GM21786 (cell line): ENCODE data around the gene CMPK2.
"Not testable (repeated sequence)": the region's sequence is repeated elsewhere in the genome, so short reads cannot be mapped to it uniquely, and the experiment has no call there.

Experiments used
- ATAC-seq: cut with Tn5 transposase; IDR thresholded peaks from one replicate; pipeline ENCODE4 v1.9.1; 2021; ENCODE audit not compliant: unreplicated experiment

CMPK2 gene

DNA sequence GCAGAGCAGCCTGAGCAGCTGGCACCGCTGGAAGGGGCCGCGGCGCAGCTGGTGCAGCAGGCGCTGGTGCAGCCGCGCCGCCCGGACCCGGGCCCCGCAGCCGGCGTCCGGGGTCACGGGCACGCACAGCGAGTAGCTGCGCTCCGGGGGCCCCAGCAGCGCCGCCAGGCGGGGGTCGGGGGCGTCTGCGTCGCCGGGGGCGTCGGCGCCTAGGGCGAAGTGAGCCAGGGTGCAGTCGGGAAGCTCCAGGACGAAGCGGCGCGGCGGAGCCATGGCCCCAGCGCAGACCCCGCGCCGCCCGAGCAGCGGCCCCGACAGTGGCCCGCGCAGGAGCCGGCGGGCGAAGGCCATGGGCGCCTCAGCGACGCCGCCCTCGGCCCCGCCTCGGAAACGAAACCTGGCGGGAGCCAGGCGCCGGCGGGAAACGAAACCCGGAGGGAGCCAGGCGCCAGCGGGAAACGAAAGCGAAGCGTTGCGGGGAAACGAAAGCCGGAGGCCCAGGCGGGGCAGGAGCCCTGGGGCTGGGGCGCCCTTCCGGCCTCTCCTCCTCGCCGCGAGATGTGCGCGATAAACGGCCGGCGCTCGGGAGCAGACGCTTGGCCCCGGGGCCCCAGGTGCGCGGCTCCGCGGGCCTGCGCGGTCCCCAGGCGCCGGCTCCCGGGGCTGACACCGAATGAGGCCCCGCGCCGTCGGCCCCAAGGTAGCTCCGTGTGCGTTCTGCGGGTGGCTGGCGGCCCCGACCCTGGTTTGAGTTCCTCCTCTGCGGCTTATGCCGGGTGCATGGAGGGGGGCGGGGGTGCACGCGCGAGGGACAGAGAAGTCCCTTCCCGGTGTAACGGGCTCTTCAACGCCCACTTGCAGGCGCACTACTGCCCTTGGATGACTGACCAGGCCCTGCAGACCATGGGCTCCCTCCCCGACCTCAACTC is at the start of gene CMPK2:
Gene CMPK2, minus strand, starts transcription at position 562 of the 929 bp plus-strand sequence. Its CDS starts 211 bp downstream, at position 351.
- ATAC-seq, result peak; percentile 72

DNA sequence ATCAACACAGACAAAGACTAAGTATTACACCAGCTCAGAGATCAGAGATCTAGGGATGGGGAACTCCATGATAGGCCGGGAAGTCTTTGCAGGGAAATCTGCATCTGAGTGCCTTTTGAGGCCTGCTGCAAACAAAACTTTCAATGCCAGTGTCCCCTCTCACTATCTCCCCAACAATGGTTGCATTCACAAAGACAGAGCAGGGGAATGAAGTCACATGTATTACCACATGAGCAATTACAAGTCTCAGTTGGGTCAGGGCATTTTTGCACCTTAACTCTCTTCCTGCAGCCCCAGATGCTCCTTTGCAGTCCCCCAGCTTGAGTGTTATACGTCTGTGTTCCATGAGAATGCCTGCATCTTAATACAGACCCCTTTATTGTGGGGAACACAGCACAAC is 49.7 kb upstream of the CMPK2 start:
- no peak for ATAC-seq

GRCh38 chr2:6914828-6915227 is 49.1 kb upstream of the CMPK2 start:
- ATAC-seq, result no peak

DNA sequence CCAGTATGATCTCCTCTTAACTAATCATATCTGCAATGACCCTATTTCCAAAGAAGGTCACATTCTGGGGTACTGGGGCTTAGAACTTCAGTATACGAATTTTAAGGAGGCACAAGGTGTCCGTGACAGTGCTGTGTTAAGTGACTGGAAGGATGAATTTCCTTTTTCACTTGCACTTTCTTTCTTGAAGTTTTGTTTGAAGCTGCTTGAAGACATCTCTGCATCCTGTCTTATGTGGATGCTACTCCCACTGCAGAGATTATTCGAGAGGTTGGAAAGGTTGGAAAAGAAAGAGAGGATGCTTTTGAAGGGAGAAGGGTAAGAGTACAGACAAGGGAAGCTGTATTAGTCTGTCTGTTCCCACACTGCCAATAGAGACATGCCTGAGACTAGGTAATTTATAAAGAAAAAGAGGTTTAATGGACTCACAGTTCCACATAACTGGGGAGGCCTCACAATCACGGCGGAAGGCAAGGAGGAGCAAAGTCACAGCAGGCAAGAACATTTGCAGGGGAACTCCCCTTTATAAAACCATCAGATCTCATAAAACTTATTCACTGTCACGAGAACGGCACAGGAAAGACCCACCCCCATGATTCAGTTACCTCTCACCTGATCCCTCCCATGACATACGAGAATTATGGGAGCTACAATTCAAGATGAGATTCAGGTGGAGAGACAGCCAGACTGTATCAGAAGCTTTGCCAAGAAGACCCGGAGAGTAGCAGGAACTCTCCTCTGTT is 47.9 kb upstream of the CMPK2 start:
- ATAC-seq, result no peak

- ATAC-seq, result no peak
These were observed 46.0 kb upstream of the CMPK2 start for GRCh38 chr2:6911721-6912120.

DNA sequence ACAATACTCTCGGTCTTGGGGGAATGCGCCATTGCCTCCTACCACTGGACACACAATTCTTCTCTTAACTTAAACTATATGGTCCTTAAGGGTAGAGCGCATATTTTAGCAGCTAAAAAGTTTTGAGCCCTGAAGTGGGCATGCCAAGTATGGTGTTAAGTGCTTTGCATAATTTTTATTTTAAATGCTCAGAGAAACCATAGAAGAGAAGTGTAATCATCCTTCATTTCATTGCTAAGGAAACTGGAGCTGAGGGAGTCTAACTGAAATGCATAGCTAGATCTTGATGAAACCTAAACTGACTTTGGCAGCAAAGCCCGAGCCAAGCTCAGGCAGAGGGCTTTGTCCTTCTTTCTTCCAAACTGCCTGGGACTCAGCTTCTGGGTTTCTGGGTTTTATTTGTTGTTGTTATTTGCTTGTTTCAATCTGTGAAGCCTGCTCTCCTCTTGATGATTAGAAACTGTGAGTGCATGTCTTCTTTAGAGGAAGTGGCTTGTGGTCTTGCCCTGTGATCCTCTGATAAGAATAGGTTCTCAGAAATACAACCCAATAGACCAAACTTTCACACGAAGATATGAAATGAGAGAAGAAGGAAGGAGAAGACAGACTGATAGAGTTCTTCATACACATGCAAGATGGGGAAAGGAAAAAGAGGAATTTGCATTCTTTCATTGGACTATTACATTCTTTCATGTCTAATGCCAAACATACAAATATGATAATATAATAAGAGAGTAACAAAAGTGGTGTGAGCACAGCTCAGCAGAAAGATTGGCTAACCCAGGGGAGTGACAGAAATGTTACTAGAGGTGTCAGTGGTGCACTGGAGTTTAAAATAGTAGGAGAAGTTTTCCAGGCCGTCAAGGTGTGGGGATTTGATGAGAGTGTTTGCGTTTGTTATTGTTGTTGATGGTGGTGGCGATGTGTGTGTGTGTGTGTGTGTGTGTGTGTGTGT is 44.0 kb upstream of the CMPK2 start:
- peak; percentile 99 for ATAC-seq

- no peak for ATAC-seq
These were observed 42.6 kb upstream of the CMPK2 start for GRCh38 chr2:6908291-6908690.

DNA sequence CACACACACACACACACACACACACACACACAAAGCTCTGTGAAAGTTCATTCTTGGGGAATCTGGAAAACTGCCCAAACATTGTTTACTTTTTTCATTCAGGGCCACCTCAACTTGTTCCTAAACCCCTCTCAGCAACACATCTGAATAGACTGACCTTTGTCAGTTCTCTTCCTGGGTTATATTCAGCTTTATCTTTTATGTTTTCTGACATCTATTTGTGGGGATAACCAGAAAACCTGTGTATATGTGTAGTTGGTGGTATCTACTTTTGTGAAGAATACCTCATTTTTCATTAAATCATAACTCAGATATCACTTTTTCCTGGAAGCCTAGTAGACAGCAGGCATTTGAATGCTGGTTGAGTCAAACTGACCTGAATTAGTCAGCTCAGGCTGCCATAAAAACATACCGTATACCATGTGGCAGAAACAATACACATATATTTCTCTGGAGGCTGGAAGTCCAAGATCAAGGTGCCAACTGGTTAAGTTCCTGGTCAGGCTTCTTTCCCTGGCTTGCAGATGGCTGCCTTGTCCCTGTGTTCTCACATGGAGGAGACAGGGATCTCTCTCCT is 40.5 kb upstream of the CMPK2 start:
- no peak for ATAC-seq

- ATAC-seq, result no peak
These were observed 40.0 kb upstream of the CMPK2 start for GRCh38 chr2:6905668-6906067.

- not testable (repeated sequence) for ATAC-seq
These were observed 36.9 kb upstream of the CMPK2 start for GRCh38 chr2:6902581-6902980.

DNA sequence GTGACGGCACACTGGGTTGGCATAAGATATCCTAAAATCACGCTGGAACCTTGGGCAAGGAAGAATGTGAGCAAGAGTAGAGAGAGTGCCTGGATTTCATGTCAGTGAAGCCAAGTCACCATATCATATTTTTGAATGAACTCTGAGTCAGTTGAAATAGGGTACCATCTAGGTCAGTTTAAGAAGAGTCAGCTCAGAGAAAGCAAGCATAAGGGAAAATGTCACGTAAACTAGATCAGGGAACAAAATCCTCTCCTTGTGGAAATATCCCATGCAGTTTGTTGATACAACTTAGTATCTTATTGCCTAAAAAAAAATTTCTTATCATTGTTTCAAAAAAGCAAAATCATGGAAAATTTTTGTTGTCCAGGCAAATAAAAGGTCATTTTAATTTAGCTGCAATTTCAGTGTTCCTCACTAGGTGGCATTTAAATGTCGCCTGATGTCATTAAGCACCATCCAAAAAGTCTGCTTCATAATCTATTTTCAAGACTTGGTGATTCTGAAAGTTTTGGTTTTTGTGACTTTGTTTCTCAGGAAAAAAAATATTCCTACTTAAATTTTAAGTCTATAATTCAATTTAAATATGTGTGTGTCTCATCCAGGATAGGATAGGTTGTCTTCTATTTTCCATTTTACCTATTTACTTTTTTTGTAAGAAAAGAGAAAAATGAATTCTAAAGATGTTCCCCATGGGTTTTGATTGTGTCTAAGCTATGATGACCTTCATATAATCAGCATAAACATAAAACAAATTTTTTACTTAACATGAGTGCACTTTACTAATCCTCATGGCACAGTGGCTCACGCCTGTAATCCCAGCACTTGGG is 31.4 kb upstream of the CMPK2 start:
- ATAC-seq, result no peak

DNA sequence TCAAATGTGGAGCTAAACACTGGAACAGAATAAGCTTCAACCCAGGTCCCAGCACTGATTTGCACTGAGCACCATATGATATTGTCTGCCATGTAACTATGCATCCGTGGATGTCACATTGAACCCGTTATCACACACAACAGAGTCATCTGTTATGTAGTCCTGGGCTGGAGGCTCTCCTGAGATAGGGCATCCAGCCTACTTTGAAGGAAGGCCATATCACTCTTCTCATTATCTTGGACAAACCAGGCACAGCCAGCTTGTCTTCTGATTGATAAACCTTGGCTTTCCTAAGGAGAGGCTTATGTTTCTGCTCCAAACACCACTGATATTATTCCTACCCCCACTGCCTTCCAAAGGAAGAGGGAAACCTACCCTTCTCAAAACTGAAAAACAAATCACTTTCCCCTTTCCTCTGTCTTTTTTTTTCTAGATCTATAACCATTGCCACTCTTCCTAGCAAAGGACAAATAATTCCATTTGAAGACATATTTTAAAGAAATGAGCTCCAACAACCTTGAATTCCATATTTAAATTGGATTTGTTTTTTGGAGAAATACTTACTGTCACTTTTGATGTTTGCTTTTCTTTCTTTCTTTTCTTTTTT is 28.3 kb upstream of the CMPK2 start:
- no peak for ATAC-seq

DNA sequence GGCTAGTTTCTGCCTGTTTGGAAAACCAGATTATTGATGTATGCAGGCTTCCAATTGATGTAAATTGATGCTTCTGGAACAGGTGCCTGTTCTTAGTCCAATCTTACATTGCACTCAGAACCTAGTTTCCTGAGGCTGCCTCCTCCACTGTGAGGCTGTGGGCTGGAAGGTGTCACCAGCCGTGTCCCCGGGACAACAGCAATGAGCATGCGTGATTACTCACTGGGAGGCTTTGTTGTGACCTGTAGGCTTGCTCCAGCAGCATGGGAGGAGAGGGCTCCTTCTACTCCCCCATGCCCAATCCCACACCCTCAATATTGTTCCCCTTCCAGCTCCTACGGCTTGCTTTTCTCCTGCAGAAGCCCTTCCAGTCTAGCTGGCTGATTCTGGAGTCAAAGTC is 23.0 kb upstream of the CMPK2 start:
- ATAC-seq, result no peak

- ATAC-seq, result no peak
These were observed 22.1 kb upstream of the CMPK2 start for GRCh38 chr2:6887751-6888192.

DNA sequence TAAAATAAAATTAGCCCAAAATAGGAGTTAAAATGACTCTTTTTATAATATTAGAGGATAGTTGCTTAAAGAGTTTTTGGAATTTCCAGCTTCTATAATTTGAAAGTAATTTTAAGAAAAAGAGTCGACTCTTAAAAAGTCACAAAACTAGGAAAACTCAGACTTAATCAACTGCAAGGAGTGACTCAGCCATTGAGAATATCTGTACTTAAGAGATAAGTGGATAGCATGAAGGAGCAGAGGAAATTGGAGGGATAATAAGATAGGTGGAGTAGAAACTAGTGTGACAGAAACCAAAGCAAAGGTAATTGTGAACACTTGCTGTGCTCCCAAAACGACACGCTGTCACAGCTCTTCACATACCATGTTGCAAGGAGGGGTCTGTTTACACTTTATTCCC is 20.3 kb upstream of the CMPK2 start:
- no peak for ATAC-seq

GRCh38 chr2:6885551-6885950 is 19.8 kb upstream of the CMPK2 start:
- no peak for ATAC-seq

GRCh38 chr2:6883448-6884122 is 17.9 kb upstream of the CMPK2 start:
- no peak for ATAC-seq

DNA sequence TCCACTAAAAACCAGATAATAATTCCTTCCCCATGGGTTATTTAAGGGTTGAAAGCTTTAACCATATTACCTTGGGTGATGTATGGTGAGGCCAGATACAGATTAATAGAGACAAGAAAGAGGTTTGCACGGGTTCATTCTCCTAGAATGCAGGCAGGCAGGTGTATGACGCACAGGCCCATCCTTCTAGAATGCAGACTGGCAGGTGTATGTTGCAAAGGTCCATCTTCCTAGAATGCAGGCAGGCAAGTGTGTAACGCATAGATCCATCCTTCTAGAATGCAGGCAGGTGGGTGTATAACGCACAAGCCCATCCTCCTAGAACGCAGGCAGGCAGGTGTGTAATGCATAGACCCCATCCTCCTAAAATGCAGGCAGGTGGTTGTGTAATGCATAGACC is 15.8 kb upstream of the CMPK2 start:
- ATAC-seq, result no peak

DNA sequence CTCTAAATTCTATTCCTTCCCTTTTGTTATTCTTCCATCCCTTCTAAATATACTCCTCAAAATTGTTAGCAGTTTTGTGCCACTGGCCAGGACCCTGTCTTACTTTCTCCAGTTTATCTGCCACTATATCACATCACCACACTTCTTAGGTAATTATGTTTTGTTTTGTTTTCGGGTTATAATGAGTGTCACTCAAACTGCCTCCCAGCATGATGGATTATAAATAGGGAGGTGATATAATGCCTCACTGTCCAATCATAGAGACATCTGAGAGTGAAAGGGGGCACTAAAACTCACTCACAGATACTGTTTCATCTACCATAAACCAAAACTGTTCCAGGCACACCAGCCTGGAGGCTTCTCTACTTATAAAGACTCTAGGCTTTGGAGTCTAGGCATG is 15.3 kb upstream of the CMPK2 start:
- ATAC-seq, result no peak
